SK-N-MC (cell line): ENCODE data around the gene WDR46.

Source experiments
- EZH2 ChIP-seq: fragments of 200-600 bp; sonication (generic); IDR thresholded peaks from one replicate; pipeline ENCODE4 v1.6.1; 2017; ENCODE audit warnings: antibody characterized with exemption
- FOXP2 ChIP-seq: optimal IDR thresholded peaks from 2 replicates; pipeline ENCODE3; 2011; ENCODE audit warnings: mild to moderate bottlenecking, moderate library complexity; ENCODE audit not compliant: insufficient read depth; ENCODE audit errors: extremely low read length, control extremely low read depth
- POLR2AphosphoS5 ChIP-seq: IDR thresholded peaks from 2 replicates; pipeline ENCODE4 v1.6.1; 2012; ENCODE audit warnings: mild to moderate bottlenecking, low read depth, low read length, borderline replicate concordance

- TF ChIP-seq EZH2: no peak
- no peak for TF ChIP-seq POLR2AphosphoS5
- TF ChIP-seq FOXP2: no peak
These were observed 32.2 kb upstream of the WDR46 start for GRCh38 chr6:33321227-33321626.
